HG02870 (cell line): ENCODE measurements around the gene CRIP1.

ENCODE experiments used
- ATAC-seq: cut with Tn5 transposase; IDR thresholded peaks from one replicate; pipeline ENCODE4 v1.9.1; 2021; ENCODE audit warnings: mild to moderate bottlenecking, moderate library complexity; ENCODE audit not compliant: unreplicated experiment

CRIP1 gene

DNA sequence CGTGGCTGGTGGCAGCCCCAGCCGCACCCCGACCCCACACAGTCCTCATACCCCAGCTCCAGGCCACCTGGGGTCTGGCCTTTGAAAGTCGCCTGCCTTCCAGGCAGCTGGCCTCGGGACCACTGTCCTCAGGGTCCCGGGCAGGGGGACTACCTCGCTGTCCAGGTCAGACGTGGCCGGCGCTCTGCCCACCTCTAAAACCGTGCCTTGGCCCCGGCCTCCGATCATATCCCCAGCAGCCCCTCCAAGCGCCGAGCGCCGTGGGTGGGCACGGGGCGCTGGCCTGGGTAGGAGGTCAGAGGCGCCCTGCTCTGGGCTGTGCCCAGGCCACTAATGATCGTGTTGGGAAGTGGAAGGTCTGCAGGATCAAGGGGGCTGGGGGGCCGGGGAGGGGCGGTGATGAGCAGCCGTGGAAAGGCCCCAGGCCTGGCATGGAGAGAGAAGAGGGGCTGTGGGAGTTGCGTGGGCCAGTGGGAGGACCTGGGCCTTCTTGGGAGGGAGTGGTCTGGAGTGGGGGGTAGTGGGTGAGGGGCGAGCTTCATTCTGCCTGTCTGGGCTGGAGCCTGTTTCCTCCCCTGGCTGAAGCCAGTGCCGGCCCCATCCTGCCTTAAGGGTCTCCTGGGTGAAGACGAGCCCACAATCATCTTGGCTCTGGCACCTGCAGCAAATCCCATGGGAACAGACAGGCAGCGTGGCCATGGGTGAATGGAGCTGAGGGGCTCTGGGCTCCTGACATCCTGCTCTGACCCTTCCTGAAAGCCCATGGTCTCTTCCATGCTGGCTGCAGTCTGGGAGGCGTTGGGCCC is 44.6 kb downstream of the CRIP1 start:
- ATAC-seq = no peak

GRCh38 chr14:105531894-105532623 is 45.4 kb downstream of the CRIP1 start:
- no peak for ATAC-seq

DNA sequence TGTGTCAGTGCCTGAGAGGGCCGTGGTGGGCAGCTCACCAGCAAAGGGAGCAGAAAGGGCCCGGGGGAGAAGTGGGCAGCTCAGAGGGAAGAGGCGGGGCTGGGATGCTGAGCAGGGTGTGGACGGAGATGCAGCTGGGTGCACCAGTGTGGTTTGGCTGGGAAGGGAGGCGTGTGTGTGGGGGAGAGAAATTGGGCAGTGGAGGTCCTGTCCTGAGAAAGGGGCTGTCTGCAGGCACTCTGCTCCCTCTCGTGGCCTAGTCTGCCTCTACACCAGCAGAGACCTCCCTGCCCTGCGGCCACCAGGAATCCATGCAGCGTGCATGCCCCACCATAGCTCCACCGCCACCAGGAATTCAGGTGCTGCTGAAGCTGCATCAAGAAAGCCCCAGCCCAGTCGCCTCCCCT is 46.1 kb downstream of the CRIP1 start:
- ATAC-seq = no peak

GRCh38 chr14:105533391-105533790 is 46.7 kb downstream of the CRIP1 start:
- no peak for ATAC-seq

DNA sequence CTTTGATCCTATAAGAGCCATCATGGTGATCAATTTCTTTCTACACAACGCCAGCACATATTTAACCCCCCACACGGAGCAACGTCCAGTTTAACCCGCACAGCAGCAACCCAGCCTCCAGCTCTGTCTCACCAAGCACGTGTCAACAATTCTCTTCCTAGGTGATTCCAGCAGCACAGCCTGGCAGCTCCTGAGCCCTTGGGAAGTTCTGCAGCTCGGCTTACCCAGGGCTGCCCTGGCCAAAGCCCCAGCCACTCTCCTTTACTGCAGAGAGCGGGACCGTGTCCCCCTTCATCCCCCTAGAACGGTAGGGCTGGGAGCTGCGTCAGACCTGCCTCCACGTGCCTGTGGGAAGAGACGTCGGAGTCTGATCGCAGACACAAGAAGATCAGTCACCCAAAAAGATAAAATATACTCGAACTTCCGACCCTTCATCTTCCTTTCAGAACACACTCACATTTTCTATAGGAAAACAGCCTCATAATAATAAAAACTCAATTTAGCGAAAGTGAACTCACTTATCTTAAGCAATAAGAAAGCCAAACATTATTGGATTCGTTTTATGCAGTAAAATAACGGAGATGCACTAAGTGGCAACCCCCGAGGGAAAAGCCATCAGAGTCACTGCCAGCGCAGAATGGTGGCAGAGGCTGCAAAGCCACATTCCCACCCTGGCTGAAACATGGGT is 47.3 kb downstream of the CRIP1 start:
- no peak for ATAC-seq

DNA sequence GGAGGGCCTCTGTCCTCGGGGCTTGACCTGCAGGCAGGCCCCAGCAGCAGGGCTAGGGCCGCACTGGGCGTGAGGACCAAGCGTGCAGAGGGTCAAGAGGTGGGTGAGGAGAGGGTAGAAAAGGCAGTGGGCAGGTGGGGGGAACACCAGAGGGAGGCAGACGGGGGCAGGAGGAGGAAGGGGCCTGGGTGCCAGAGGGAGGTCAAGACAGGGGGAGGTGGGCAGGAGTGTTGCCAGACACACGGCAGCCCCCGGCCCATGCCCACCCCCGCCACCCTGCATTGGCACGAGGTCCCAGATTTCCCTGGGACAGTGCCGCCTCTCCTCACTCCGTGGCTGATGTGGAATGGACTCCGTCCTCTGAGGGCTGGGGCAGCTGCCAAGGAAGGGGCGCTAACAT is 47.9 kb downstream of the CRIP1 start:
- no peak for ATAC-seq

DNA sequence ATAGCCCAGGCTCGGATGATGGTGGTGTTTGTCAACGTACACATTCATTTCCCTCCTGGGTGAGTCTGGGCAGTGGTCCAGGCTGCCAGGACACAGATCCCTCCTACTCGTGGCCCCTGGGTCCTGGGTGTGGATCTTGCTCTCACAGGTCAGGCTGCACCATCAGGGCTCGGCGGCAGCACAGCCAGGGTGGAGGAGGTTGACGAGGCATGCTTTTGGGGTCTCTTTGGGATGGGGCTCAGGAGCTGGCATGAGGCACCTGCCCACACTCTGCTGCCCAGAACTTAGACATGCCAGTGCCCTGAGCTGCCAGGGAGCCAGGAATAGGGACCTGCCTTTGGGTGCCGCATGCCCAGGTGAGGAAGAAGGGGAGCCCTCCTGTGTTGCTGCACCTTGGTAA is 49.4 kb downstream of the CRIP1 start:
- ATAC-seq = no peak

DNA sequence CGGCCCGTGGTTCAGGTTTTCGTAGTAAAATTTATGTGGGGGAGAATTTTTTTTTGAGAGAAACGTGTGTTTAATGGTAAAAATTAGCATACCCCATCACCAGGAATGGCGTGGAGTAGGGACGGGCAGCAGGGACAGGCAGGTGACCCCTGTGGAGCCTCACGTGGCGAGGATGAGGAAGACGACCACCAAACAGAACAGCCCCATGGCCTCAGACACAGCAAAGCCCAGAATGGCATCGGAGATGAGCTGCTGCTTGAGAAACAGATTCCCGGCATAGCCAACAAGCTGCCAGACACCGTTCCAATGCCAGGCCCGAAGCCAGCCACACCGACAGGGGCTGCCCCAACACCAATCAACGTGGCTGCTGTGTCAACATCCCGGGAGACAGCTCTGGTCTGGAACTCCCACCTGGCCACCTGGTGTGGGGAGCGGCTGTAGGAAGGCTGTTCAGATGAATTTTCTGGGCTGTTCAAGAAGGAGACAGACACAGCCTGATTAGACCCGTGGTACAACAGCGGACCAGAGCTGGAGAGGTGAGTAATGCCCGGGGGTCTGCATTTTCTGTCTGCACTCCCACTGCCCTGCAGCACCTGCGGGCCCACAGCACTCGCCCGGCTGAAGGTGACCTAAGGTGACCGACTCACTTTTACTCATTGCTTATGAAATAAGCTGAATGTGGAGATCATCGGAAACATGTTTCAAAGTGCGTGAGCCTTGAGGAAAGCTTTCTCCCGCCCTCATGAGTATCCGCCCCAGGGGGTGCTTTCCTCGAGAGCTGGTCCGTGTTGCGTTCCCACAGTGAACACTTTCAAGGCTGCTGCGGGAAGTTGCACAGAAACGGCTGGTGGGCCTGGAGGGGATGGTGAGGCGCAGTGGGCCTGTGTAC is 50.2 kb downstream of the CRIP1 start:
- no peak for ATAC-seq

GRCh38 chr14:105537580-105538474 is 51.1 kb downstream of the CRIP1 start:
- no peak for ATAC-seq
